Left lung (tissue), 10 donors: Measurements from ENCODE around the gene C10orf120. TPM values are rescaled to one million over a fixed set of nuclear protein-coding genes. Genes with fewer than 3 reads are reported as not detected.

Experiments
- ATAC-seq: fragments of 200-7000 bp; cut with Tn5 transposase; one replicate; pipeline ENCODE4 v1.9.1; 2020; ENCODE audit warnings: moderate library complexity
- DNase-seq, 4 donors: peaks; one replicate each; pipeline ENCODE4 v3.0.0-alpha.2; 2013 to 2020
- H3K27ac ChIP-seq, 2 donors: fragments of 200-600 bp; sonication (generic) in 1 of 2; one replicate each; pipeline versions ENCODE4 v1.5.0 to v1.8.0; 2020 to 2021
- H3K27me3 ChIP-seq, 2 donors: fragments of 200-600 bp; sonication (generic) in 1 of 2; one replicate each; pipeline versions ENCODE4 v1.5.0 to v1.8.0; 2020 to 2021
- H3K36me3 ChIP-seq, 2 donors: fragments of 200-600 bp; sonication (generic) in 1 of 2; one replicate each; pipeline versions ENCODE4 v1.5.0 to v1.8.0; 2020 to 2021
- H3K4me1 ChIP-seq, 2 donors: fragments of 200-600 bp; one replicate each; pipeline ENCODE4 v1.8.0; 2021
- H3K4me3 ChIP-seq, 2 donors: fragments of 200-600 bp; sonication (generic) in 1 of 2; one replicate each; pipeline versions ENCODE4 v1.5.0 to v1.8.0; 2020 to 2021; ENCODE audit warnings: mild to moderate bottlenecking in 1 of 2
- H3K9me3 ChIP-seq, 2 donors: fragments of 200-600 bp; sonication (generic) in 1 of 2; one replicate each; pipeline versions ENCODE4 v1.5.0 to v1.8.0; 2020 to 2021
- CTCF ChIP-seq, 2 donors: fragments of 200-600 bp; sonication (generic) in 1 of 2; IDR thresholded peaks; one replicate each; pipeline versions ENCODE4 v1.5.0 to v1.8.0; 2021; ENCODE audit warnings: antibody characterized with exemption in 2 of 2
- intact Hi-C, 2 donors: fragments of 100-400 bp; cut with DNase I; formaldehyde crosslinking; loops; one replicate each; pipeline versions ENCODE4 v1.11.2 to v1.14.2; 2022
- polyA plus RNA-seq, 6 donors: library from polyadenylated mRNA; unstranded; fragments of 120-200 nt; gene quantifications; one replicate each; pipeline ENCODE4 v1.2.1, GENCODE V29; 2013; ENCODE audit not compliant: insufficient read length in 6 of 6
- total RNA-seq, 2 donors: library from RNA; stranded (reverse); fragmentation: NEBNext Ultra II Directional; extraction: Animal tissue kit (Norgen Biotek cat#: 25700); gene quantifications; one replicate each; pipeline ENCODE4 v1.2.1, GENCODE V29; 2021
- donor health status: DM: no; HTN: yes; CAD: no.
- donor health status: DM: no; HTN: no; CAD: no.

The C10orf120 gene
- total and polyA plus RNA-seq, 8 donors, result not detected

DNA sequence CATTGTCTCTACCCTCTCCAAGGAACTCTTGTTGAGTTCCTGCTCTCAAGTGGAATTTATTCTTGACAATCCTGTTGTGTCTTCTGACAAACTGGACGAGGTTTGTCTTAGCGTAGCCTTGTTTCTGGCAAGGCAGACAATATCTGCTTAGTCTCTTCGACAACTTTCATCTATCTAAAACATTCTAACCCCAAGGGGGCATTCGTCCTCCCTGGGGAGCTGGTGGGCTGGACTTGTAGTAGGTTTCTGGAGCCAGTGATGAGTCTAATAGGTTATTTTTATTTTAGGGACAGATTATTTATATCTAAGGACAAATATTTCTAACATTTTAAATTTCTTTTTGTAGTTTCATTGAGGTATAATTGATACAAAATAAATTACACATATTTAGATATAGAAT, 7.3 kb upstream of the C10orf120 start:
- DNase-seq (no peak), ATAC-seq (no peak)
- H3K36me3 ChIP-seq, result no peaks in the 10 kb centered on the region
- intact Hi-C loops, result no loop called here
- H3K9me3 ChIP-seq, result no peaks in the 10 kb centered on the region
- H3K27me3 ChIP-seq, result peaks cover 0 to 10% of the 10 kb centered on the region in 2 donors
- no peak for TF ChIP-seq CTCF (IDR thresholded peaks at IDR 0.05)
- H3K4me1 ChIP-seq, result no peaks in the 10 kb centered on the region
- H3K27ac ChIP-seq, result no peak overlapping the region
- no peak overlapping the region for H3K4me3 ChIP-seq

- ATAC-seq (no peak), DNase-seq (no peak)
- Histone ChIP-seq H3K27ac (no peak overlapping the region), H3K4me3 (no peak overlapping the region), H3K9me3 (no peaks in the 10 kb centered on the region), H3K4me1 (no peaks in the 10 kb centered on the region), H3K27me3 (peaks cover 0 to 10% of the 10 kb centered on the region in 2 donors), H3K36me3 (no peaks in the 10 kb centered on the region)
- TF ChIP-seq CTCF (IDR thresholded peaks at IDR 0.05), result no peak
- intact Hi-C loops, result no loop called here
Measured at GRCh38 chr10:122706467-122706866, 6.8 kb upstream of the C10orf120 start.

- intact Hi-C loops, result no loop called here
Measured at GRCh38 chr10:122703483-122704448, 4.1 kb upstream of the C10orf120 start.

GRCh38 chr10:122702275-122702674, 2.6 kb upstream of the C10orf120 start:
- TF ChIP-seq CTCF (IDR thresholded peaks at IDR 0.05), result no peak
- H3K27me3 ChIP-seq, result no peaks in the 10 kb centered on the region
- no peak for DNase-seq
- intact Hi-C loops, result no loop called here
- H3K36me3 ChIP-seq, result no peaks in the 10 kb centered on the region
- H3K4me1 ChIP-seq, result no peaks in the 10 kb centered on the region
- ATAC-seq, result no peak
- H3K4me3 ChIP-seq, result no peak overlapping the region
- no peaks in the 10 kb centered on the region for H3K9me3 ChIP-seq
- H3K27ac ChIP-seq, result no peak overlapping the region

More at GRCh38 chr10:122703483-122704448, 4.1 kb upstream of the C10orf120 start:
- no peaks in the 10 kb centered on the region for H3K4me1 ChIP-seq
- peak; percentile 64 to 65 for TF ChIP-seq CTCF (IDR thresholded peaks at IDR 0.05)
- no peaks in the 10 kb centered on the region for H3K9me3 ChIP-seq
- no peak overlapping the region for H3K27ac ChIP-seq
- DNase-seq, result peak; percentile 12 to 81 (median 56)
- H3K4me3 ChIP-seq, result no peak overlapping the region
- no peaks in the 10 kb centered on the region for H3K27me3 ChIP-seq
- no peaks in the 10 kb centered on the region for H3K36me3 ChIP-seq
- ATAC-seq, result peak; percentile 99

DNA sequence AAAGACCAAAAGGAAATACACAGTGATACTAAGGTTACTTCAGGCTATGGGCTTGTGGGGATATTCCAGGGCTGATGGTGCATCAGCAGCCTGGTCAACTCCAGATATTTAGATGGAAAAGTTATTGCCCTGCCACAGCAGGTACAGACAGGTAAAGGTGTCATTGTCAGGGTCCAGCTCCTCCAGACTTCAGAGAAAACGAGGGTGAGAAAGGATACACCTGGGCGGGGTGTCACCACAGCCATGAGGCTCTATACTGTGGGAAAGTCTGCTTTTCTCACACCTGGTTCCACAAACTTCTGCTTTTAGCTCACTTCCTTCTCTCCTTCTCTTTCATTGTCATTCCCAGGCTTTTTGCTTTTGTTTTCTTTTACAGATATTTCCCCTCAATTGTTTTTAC, 2.0 kb upstream of the C10orf120 start:
- H3K36me3 ChIP-seq, result no peaks in the 10 kb centered on the region
- TF ChIP-seq CTCF (IDR thresholded peaks at IDR 0.05), result no peak
- no peaks in the 10 kb centered on the region for H3K9me3 ChIP-seq
- no peaks in the 10 kb centered on the region for H3K4me1 ChIP-seq
- DNase-seq (no peak), ATAC-seq (no peak)
- intact Hi-C loops, result no loop called here
- no peaks in the 10 kb centered on the region for H3K27me3 ChIP-seq
- no peak overlapping the region for H3K27ac ChIP-seq
- H3K4me3 ChIP-seq, result no peak overlapping the region
